Right lobe of liver (tissue), 6 donors: ENCODE measurements around the gene ZNF532. TPM values are rescaled to one million over a fixed set of nuclear protein-coding genes. Genes with fewer than 3 reads are reported as not detected.

ENCODE experiments used
- ATAC-seq, 4 donors: fragments of 200-7000 bp; cut with Tn5 transposase; one replicate each; pipeline ENCODE4 v1.9.1; 2020; ENCODE audit warnings: mild to moderate bottlenecking in 4 of 4, moderate library complexity in 4 of 4
- DNase-seq, 3 donors: peaks; one replicate each; pipeline ENCODE4 v3.0.0-alpha.2; 2020
- H3K27ac ChIP-seq, 3 donors: fragments of 200-600 bp; one replicate each; pipeline ENCODE4 v1.8.0; 2022
- H3K27me3 ChIP-seq, 2 donors: fragments of 200-600 bp; one replicate each; pipeline ENCODE4 v1.8.0; 2022
- H3K36me3 ChIP-seq, 4 donors: fragments of 200-600 bp; sonication (generic) in 1 of 4; one replicate each; pipeline versions ENCODE4 v1.5.1 to v1.8.0; 2017 to 2022; ENCODE audit warnings: control low read depth in 1 of 4
- H3K4me1 ChIP-seq, 4 donors: fragments of 200-600 bp; sonication (generic) in 1 of 4; one replicate each; pipeline versions ENCODE4 v1.5.1 to v1.8.0; 2017 to 2022; ENCODE audit warnings: control low read depth in 1 of 4
- H3K4me3 ChIP-seq, 3 donors: fragments of 200-600 bp; one replicate each; pipeline ENCODE4 v1.8.0; 2022
- H3K9me3 ChIP-seq, 4 donors: fragments of 200-600 bp; sonication (generic) in 1 of 4; one replicate each; pipeline versions ENCODE4 v1.5.1 to v1.8.0; 2017 to 2022; ENCODE audit warnings: control low read depth in 1 of 4
- POLR2A ChIP-seq: fragments of 450-650 bp; IDR thresholded peaks from one replicate; pipeline ENCODE4 v1.6.1; 2017; ENCODE audit warnings: antibody characterized with exemption, mild to moderate bottlenecking
- WGBS: methylation state at CpG from one replicate; pipeline ENCODE4 v1.1.6; 2018; ENCODE audit warnings: low coverage, low lambda C conversion rate; ENCODE audit not compliant: insufficient coverage; ENCODE audit errors: missing lambda C conversion rate; 5-methylcytosine and 5-hydroxymethylcytosine counted together
- intact Hi-C, 2 donors: fragments of 100-400 bp; cut with DNase I; formaldehyde crosslinking; loops; one replicate each; pipeline versions ENCODE4 v1.11.2 to v1.14.1; 2022
- total RNA-seq, 6 experiments: library from RNA; depleted of rRNA in 2 of 6; stranded (reverse); fragments of >200 nt in 2 of 6; fragmentation: NEBNext Ultra II Directional in 3 of 6; extraction: Animal tissue kit (Norgen Biotek cat#: 25700) in 3 of 6; gene quantifications; one replicate each; pipeline versions ENCODE4 v1.1.0 to v1.2.4, GENCODE V29; 2016 to 2023
- TF ChIP-seq, protein P1 (sequence below), 4 donors: fragments of 200-600 bp in 3 of 4; fragments of 450-650 bp in 1 of 4; IDR thresholded peaks; one replicate each; pipeline versions ENCODE4 v1.5.1 to v1.8.0; 2016 to 2022; ENCODE audit warnings: antibody characterized with exemption in 4 of 4, mild to moderate bottlenecking in 2 of 4
- donor health status: DM: no; HTN: yes; CAD: no.
- donor health status: DM: no; HTN: no; CAD: no.
- donor health status: DM: no; HTN: no; CAD: no.
- donor health status: DM: no; HTN: yes; CAD: no.
- donor health status: DM: no; HTN: yes; CAD: no.

ZNF532 gene
- total RNA-seq, 6 experiments from 2014 or later: 2.0 to 6.4 (median 3.2) TPM

DNA sequence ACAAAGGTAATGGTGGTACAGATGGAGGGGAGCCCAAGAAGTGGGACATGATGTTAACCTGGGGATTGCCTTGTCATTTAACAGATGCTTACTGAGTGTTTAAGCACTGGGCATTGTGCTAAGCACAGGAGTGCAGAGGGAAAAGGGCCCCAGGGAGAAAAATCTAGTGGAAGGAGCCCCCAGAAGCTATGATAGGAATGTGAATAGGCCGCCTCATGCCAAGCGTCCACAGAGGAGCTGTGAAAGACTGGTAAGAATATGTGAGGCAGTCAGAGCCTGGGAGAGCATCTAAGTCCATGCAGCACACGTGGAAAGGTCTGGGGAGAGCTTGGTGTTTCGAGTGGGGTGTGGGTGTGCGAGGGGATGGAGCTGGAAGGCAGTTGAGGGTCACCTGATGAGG is 5.5 kb downstream of the ZNF532 start:
- Histone ChIP-seq H3K4me1 (no peaks in the 10 kb centered on the region), H3K27ac (no peak overlapping the region), H3K9me3 (no peaks in the 10 kb centered on the region), H3K4me3 (no peak overlapping the region), H3K36me3 (no peaks in the 10 kb centered on the region), H3K27me3 (no peaks in the 10 kb centered on the region)
- ATAC-seq: no peak
- WGBS: 76% methylated on average over 5 of the region's 5 CpGs
- DNase-seq: no peak
- no peak for TF ChIP-seq POLR2A
- TF ChIP-seq, protein P1, sequence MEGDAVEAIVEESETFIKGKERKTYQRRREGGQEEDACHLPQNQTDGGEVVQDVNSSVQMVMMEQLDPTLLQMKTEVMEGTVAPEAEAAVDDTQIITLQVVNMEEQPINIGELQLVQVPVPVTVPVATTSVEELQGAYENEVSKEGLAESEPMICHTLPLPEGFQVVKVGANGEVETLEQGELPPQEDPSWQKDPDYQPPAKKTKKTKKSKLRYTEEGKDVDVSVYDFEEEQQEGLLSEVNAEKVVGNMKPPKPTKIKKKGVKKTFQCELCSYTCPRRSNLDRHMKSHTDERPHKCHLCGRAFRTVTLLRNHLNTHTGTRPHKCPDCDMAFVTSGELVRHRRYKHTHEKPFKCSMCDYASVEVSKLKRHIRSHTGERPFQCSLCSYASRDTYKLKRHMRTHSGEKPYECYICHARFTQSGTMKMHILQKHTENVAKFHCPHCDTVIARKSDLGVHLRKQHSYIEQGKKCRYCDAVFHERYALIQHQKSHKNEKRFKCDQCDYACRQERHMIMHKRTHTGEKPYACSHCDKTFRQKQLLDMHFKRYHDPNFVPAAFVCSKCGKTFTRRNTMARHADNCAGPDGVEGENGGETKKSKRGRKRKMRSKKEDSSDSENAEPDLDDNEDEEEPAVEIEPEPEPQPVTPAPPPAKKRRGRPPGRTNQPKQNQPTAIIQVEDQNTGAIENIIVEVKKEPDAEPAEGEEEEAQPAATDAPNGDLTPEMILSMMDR (IDR thresholded peaks at IDR 0.05): no peak
- intact Hi-C loops: no loop called here

GRCh38 chr18:58870621-58871020 is 5.9 kb downstream of the ZNF532 start:
- 55% methylated on average over 2 of the region's 2 CpGs for WGBS
- intact Hi-C loops: no loop called here
- H3K27ac ChIP-seq: no peak overlapping the region
- no peak for DNase-seq
- no peak for ATAC-seq
- H3K27me3 ChIP-seq: no peaks in the 10 kb centered on the region
- no peak for TF ChIP-seq POLR2A
- TF ChIP-seq, protein P1 (IDR thresholded peaks at IDR 0.05): no peak
- no peaks in the 10 kb centered on the region for H3K9me3 ChIP-seq
- no peaks in the 10 kb centered on the region for H3K36me3 ChIP-seq
- H3K4me3 ChIP-seq: no peak overlapping the region
- H3K4me1 ChIP-seq: no peaks in the 10 kb centered on the region

GRCh38 chr18:58871514-58872420 is 7.1 kb downstream of the ZNF532 start:
- DNase-seq (no peak), ATAC-seq (no peak)
- no peaks in the 10 kb centered on the region for H3K9me3 ChIP-seq
- TF ChIP-seq POLR2A: no peak
- TF ChIP-seq, protein P1 (IDR thresholded peaks at IDR 0.05): no peak
- H3K27ac ChIP-seq: no peak overlapping the region
- intact Hi-C loops: no loop called here
- no peaks in the 10 kb centered on the region for H3K36me3 ChIP-seq
- H3K4me1 ChIP-seq: no peaks in the 10 kb centered on the region
- 73% methylated on average over 10 of the region's 10 CpGs for WGBS
- H3K4me3 ChIP-seq: no peak overlapping the region
- H3K27me3 ChIP-seq: no peaks in the 10 kb centered on the region

GRCh38 chr18:58878640-58879039 is 14.0 kb downstream of the ZNF532 start:
- ATAC-seq (no peak), DNase-seq (no peak)
- H3K27ac ChIP-seq: no peak overlapping the region
- intact Hi-C loops: no loop called here
- H3K4me3 ChIP-seq: no peak overlapping the region
- WGBS: 91% methylated on average over 3 of the region's 3 CpGs
- H3K36me3 ChIP-seq: no peaks in the 10 kb centered on the region
- no peaks in the 10 kb centered on the region for H3K9me3 ChIP-seq
- no peaks in the 10 kb centered on the region for H3K4me1 ChIP-seq
- H3K27me3 ChIP-seq: no peaks in the 10 kb centered on the region
- TF ChIP-seq, protein P1 (IDR thresholded peaks at IDR 0.05): no peak
- TF ChIP-seq POLR2A: no peak
